Tibial nerve (tissue), 4 donors: Measurements from ENCODE around the gene COX19. TPM values are rescaled to one million over a fixed set of nuclear protein-coding genes. Genes with fewer than 3 reads are reported as not detected.

Source experiments
- DNase-seq, 2 donors: peaks; one replicate each; pipeline ENCODE4 v3.0.0-alpha.2; 2019; ENCODE audit warnings: low spot score in 2 of 2
- H3K27ac ChIP-seq, 4 donors: fragments of 200-600 bp; sonication (generic) in 3 of 4; one replicate each; pipeline ENCODE4 v1.5.1; 2017 to 2019; ENCODE audit warnings: mild to moderate bottlenecking in 1 of 4
- H3K27me3 ChIP-seq, 2 donors: fragments of 200-600 bp; sonication (generic) in 1 of 2; one replicate each; pipeline versions ENCODE4 v1.5.1 to v1.6.0; 2017 to 2019
- H3K36me3 ChIP-seq, 3 donors: fragments of 200-600 bp; sonication (generic); one replicate each; pipeline ENCODE4 v1.5.1; 2018 to 2019
- H3K4me1 ChIP-seq, 4 donors: fragments of 200-600 bp; sonication (generic) in 3 of 4; one replicate each; pipeline ENCODE4 v1.5.1; 2017 to 2019
- H3K4me3 ChIP-seq, 4 donors: fragments of 200-600 bp; sonication (generic) in 3 of 4; one replicate each; pipeline ENCODE4 v1.5.1; 2017 to 2019; ENCODE audit warnings: mild to moderate bottlenecking in 1 of 4, moderate library complexity in 1 of 4
- H3K9me3 ChIP-seq, 4 donors: fragments of 200-600 bp; sonication (generic) in 3 of 4; one replicate each; pipeline ENCODE4 v1.5.1; 2017 to 2019
- CTCF ChIP-seq, 5 experiments: fragments of 200-600 bp in 3 of 5; fragments of 450-650 bp in 2 of 5; sonication (generic) in 3 of 5; IDR thresholded peaks; one replicate each; pipeline ENCODE4 v1.5.1; 2016 to 2019; ENCODE audit warnings: antibody characterized with exemption in 5 of 5, mild to moderate bottlenecking in 3 of 5, moderate library complexity in 2 of 5
- EP300 ChIP-seq, 2 donors: sonication (generic); formaldehyde crosslinking; IDR thresholded peaks; one replicate each; pipeline ENCODE4 v1.6.1; 2017; ENCODE audit warnings: antibody characterized with exemption in 2 of 2, mild to moderate bottlenecking in 1 of 2
- POLR2A ChIP-seq, 2 donors: fragments of 450-650 bp; IDR thresholded peaks; one replicate each; pipeline ENCODE4 v1.6.1; 2017; ENCODE audit warnings: antibody characterized with exemption in 2 of 2, mild to moderate bottlenecking in 2 of 2, moderate library complexity in 2 of 2
- WGBS, 2 donors: methylation state at CpG; one replicate each; pipeline ENCODE4 v1.1.5; 2018; 5-methylcytosine and 5-hydroxymethylcytosine counted together
- total RNA-seq, 4 donors: library from RNA; depleted of rRNA; stranded (reverse); fragments of >200 nt; gene quantifications; one replicate each; pipeline ENCODE4 v1.1.0, GENCODE V29; 2016

COX19 gene
- total RNA-seq, 4 donors from 2014 or later: 10.8 to 21.3 (median 11.2) TPM

GRCh38 chr7:953547-954327 lies 21.6 kb downstream of the COX19 start:
- H3K27me3 ChIP-seq: peaks cover 0 to 50% of the 10 kb centered on the region in 2 donors
- H3K36me3 ChIP-seq: no peaks in the 10 kb centered on the region
- peaks cover 0 to 38% (median 15%) of the 10 kb centered on the region in 4 donors for H3K4me1 ChIP-seq
- no peak for DNase-seq
- 1 to 2% methylated on average over 30 to 48 of the region's 78 CpGs for WGBS, 2 donors
- peak overlapping the region; percentile 55 to 74 (median 64) for H3K4me3 ChIP-seq
- H3K27ac ChIP-seq: peak overlapping the region; percentile 61 to 91 (median 80)
- H3K9me3 ChIP-seq: no peaks in the 10 kb centered on the region
- TF ChIP-seq EP300 (IDR thresholded peaks at IDR 0.05): peak in 1 of 2 donors; percentile 57
- peak in 1 of 2 donors; percentile 55 for TF ChIP-seq POLR2A (IDR thresholded peaks at IDR 0.05)
- no peak for TF ChIP-seq CTCF (IDR thresholded peaks at IDR 0.05)

GRCh38 chr7:952548-953441 lies 22.6 kb downstream of the COX19 start:
- Histone ChIP-seq H3K27ac (peak overlapping the region; percentile 61 to 91 (median 80)), H3K4me3 (peak overlapping the region; percentile 55 to 74 (median 64))

GRCh38 chr7:951881-952547 lies 23.3 kb downstream of the COX19 start:
- H3K27me3 ChIP-seq: peaks cover 0 to 37% of the 10 kb centered on the region in 2 donors
- H3K4me3 ChIP-seq: no peak overlapping the region
- no peaks in the 10 kb centered on the region for H3K36me3 ChIP-seq
- peak overlapping the region in 2 of 4 donors; percentile 79 to 91 for H3K27ac ChIP-seq
- H3K9me3 ChIP-seq: no peaks in the 10 kb centered on the region
- DNase-seq: no peak
- no peak for TF ChIP-seq EP300 (IDR thresholded peaks at IDR 0.05)
- TF ChIP-seq CTCF (IDR thresholded peaks at IDR 0.05): no peak
- WGBS, 2 donors: 90 to 98% methylated on average over 12 to 21 of the region's 21 CpGs
- H3K4me1 ChIP-seq: peaks cover 0 to 27% (median 15%) of the 10 kb centered on the region in 4 donors

More at GRCh38 chr7:952548-953441, 22.6 kb downstream of the COX19 start:
- H3K27me3 ChIP-seq: peaks cover 0 to 43% of the 10 kb centered on the region in 2 donors
- H3K4me1 ChIP-seq: peaks cover 0 to 32% (median 15%) of the 10 kb centered on the region in 4 donors
- DNase-seq: no peak
- TF ChIP-seq POLR2A (IDR thresholded peaks at IDR 0.05) (no peak), EP300 (IDR thresholded peaks at IDR 0.05) (no peak), CTCF (IDR thresholded peaks at IDR 0.05) (no peak)
- H3K36me3 ChIP-seq: no peaks in the 10 kb centered on the region
- WGBS, 2 donors: 78% methylated on average over 18 to 19 of the region's 20 CpGs
- H3K9me3 ChIP-seq: no peaks in the 10 kb centered on the region

- no peak for DNase-seq
- 88% methylated on average over 20 to 22 of the region's 28 CpGs for WGBS, 2 donors
Observed at GRCh38 chr7:949021-949934, 26.1 kb downstream of the COX19 start.

More at GRCh38 chr7:949021-949934, 26.1 kb downstream of the COX19 start:
- no peaks in the 10 kb centered on the region for H3K9me3 ChIP-seq
- H3K4me1 ChIP-seq: peaks cover 0 to 35% (median 14%) of the 10 kb centered on the region in 4 donors
- no peaks in the 10 kb centered on the region for H3K36me3 ChIP-seq
- H3K4me3 ChIP-seq: no peak overlapping the region
- TF ChIP-seq POLR2A (IDR thresholded peaks at IDR 0.05) (no peak), EP300 (IDR thresholded peaks at IDR 0.05) (no peak)
- peaks cover 0 to 22% of the 10 kb centered on the region in 2 donors for H3K27me3 ChIP-seq
- H3K27ac ChIP-seq: peak overlapping the region in 1 of 4 donors; percentile 4
